Measurements from ENCODE around the gene PCSK5. TPM values are rescaled to one million over a fixed set of nuclear protein-coding genes. Genes with fewer than 3 reads are reported as not detected.

Gene PCSK5
- total RNA-seq, 1 donor from 2014 or later: 1.5 TPM

- intact Hi-C loops (cut with micrococcal nuclease): no loop called here
- Mint-ChIP-seq H3K27me3 (ENCODE audit: low read depth) (no peaks in the 10 kb centered on the region), H3K4me1 (ENCODE audit: low read depth) (no peaks in the 10 kb centered on the region), H3K27ac (no peak overlapping the region), H3K4me3 (ENCODE audit: low read depth) (no peak overlapping the region), H3K36me3 (ENCODE audit: low read depth) (no peaks in the 10 kb centered on the region), H3K9me3 (no peaks in the 10 kb centered on the region)
- no peak for DNase-seq (ENCODE audit: low spot score)
Measured at GRCh38 chr9:76090909-76091308, 200.4 kb downstream of the PCSK5 start.

GRCh38 chr9:76092572-76092971, 202.1 kb downstream of the PCSK5 start:
- H3K27ac Mint-ChIP-seq: no peak overlapping the region

GRCh38 chr9:76095585-76095984, 205.1 kb downstream of the PCSK5 start:
- intact Hi-C loops (cut with micrococcal nuclease): no loop called here
- no peak for DNase-seq (ENCODE audit: low spot score)
- H3K9me3 Mint-ChIP-seq: no peaks in the 10 kb centered on the region
- H3K36me3 Mint-ChIP-seq (ENCODE audit: low read depth): no peaks in the 10 kb centered on the region
- H3K27ac Mint-ChIP-seq: no peak overlapping the region
- H3K4me1 Mint-ChIP-seq (ENCODE audit: low read depth): no peaks in the 10 kb centered on the region
- no peaks in the 10 kb centered on the region for H3K27me3 Mint-ChIP-seq (ENCODE audit: low read depth)
- H3K4me3 Mint-ChIP-seq (ENCODE audit: low read depth): no peak overlapping the region

More at GRCh38 chr9:76092572-76092971, 202.1 kb downstream of the PCSK5 start:
- DNase-seq (ENCODE audit: low spot score): no peak
- Mint-ChIP-seq H3K4me1 (ENCODE audit: low read depth) (no peaks in the 10 kb centered on the region), H3K27me3 (ENCODE audit: low read depth) (no peaks in the 10 kb centered on the region), H3K36me3 (ENCODE audit: low read depth) (no peaks in the 10 kb centered on the region), H3K9me3 (no peaks in the 10 kb centered on the region), H3K4me3 (ENCODE audit: low read depth) (no peak overlapping the region)
- intact Hi-C loops (cut with micrococcal nuclease): no loop called here

GRCh38 chr9:76099516-76099915, 209.0 kb downstream of the PCSK5 start:
- Mint-ChIP-seq H3K27ac (no peak overlapping the region), H3K4me1 (ENCODE audit: low read depth) (peaks cover 7% of the 10 kb centered on the region), H3K36me3 (ENCODE audit: low read depth) (no peaks in the 10 kb centered on the region), H3K9me3 (no peaks in the 10 kb centered on the region), H3K4me3 (ENCODE audit: low read depth) (no peak overlapping the region), H3K27me3 (ENCODE audit: low read depth) (no peaks in the 10 kb centered on the region)
- intact Hi-C loops (cut with micrococcal nuclease): no loop called here
- DNase-seq (ENCODE audit: low spot score): no peak

GRCh38 chr9:76101075-76101474, 210.6 kb downstream of the PCSK5 start:
- Mint-ChIP-seq H3K4me3 (ENCODE audit: low read depth) (no peak overlapping the region), H3K27me3 (ENCODE audit: low read depth) (no peaks in the 10 kb centered on the region), H3K27ac (no peak overlapping the region), H3K36me3 (ENCODE audit: low read depth) (no peaks in the 10 kb centered on the region), H3K4me1 (ENCODE audit: low read depth) (peaks cover 7% of the 10 kb centered on the region), H3K9me3 (no peaks in the 10 kb centered on the region)
- intact Hi-C loops (cut with micrococcal nuclease): no loop called here
- no peak for DNase-seq (ENCODE audit: low spot score)

GRCh38 chr9:76101491-76101890, 211.0 kb downstream of the PCSK5 start:
- no peaks in the 10 kb centered on the region for H3K36me3 Mint-ChIP-seq (ENCODE audit: low read depth)
- intact Hi-C loops (cut with micrococcal nuclease): no loop called here
- DNase-seq (ENCODE audit: low spot score): no peak
- no peak overlapping the region for H3K27ac Mint-ChIP-seq
- H3K27me3 Mint-ChIP-seq (ENCODE audit: low read depth): no peaks in the 10 kb centered on the region
- peaks cover 7% of the 10 kb centered on the region for H3K4me1 Mint-ChIP-seq (ENCODE audit: low read depth)
- no peak overlapping the region for H3K4me3 Mint-ChIP-seq (ENCODE audit: low read depth)
- no peaks in the 10 kb centered on the region for H3K9me3 Mint-ChIP-seq

- Mint-ChIP-seq H3K27ac (no peak overlapping the region), H3K36me3 (ENCODE audit: low read depth) (no peaks in the 10 kb centered on the region), H3K4me1 (ENCODE audit: low read depth) (peaks cover 7% of the 10 kb centered on the region), H3K4me3 (ENCODE audit: low read depth) (no peak overlapping the region), H3K27me3 (ENCODE audit: low read depth) (no peaks in the 10 kb centered on the region), H3K9me3 (no peaks in the 10 kb centered on the region)
- intact Hi-C loops (cut with micrococcal nuclease): no loop called here
- no peak for DNase-seq (ENCODE audit: low spot score)
Measured at GRCh38 chr9:76101947-76102346, 211.5 kb downstream of the PCSK5 start.

- H3K9me3 Mint-ChIP-seq: no peaks in the 10 kb centered on the region
- peaks cover 7% of the 10 kb centered on the region for H3K4me1 Mint-ChIP-seq (ENCODE audit: low read depth)
- intact Hi-C loops (cut with micrococcal nuclease): no loop called here
- H3K4me3 Mint-ChIP-seq (ENCODE audit: low read depth): no peak overlapping the region
- no peak overlapping the region for H3K27ac Mint-ChIP-seq
- no peaks in the 10 kb centered on the region for H3K36me3 Mint-ChIP-seq (ENCODE audit: low read depth)
- H3K27me3 Mint-ChIP-seq (ENCODE audit: low read depth): no peaks in the 10 kb centered on the region
- DNase-seq (ENCODE audit: low spot score): no peak
Measured at GRCh38 chr9:76103531-76104315, 213.2 kb downstream of the PCSK5 start.

GRCh38 chr9:76107482-76107881, 217.0 kb downstream of the PCSK5 start:
- Mint-ChIP-seq H3K36me3 (ENCODE audit: low read depth) (no peaks in the 10 kb centered on the region), H3K9me3 (no peaks in the 10 kb centered on the region), H3K4me3 (ENCODE audit: low read depth) (no peak overlapping the region), H3K4me1 (ENCODE audit: low read depth) (no peaks in the 10 kb centered on the region), H3K27me3 (ENCODE audit: low read depth) (no peaks in the 10 kb centered on the region), H3K27ac (no peak overlapping the region)
- intact Hi-C loops (cut with micrococcal nuclease): no loop called here
- DNase-seq (ENCODE audit: low spot score): no peak

GRCh38 chr9:76109953-76110352, 219.5 kb downstream of the PCSK5 start:
- Mint-ChIP-seq H3K4me3 (ENCODE audit: low read depth) (no peak overlapping the region), H3K27me3 (ENCODE audit: low read depth) (no peaks in the 10 kb centered on the region), H3K4me1 (ENCODE audit: low read depth) (no peaks in the 10 kb centered on the region), H3K9me3 (no peaks in the 10 kb centered on the region), H3K36me3 (ENCODE audit: low read depth) (no peaks in the 10 kb centered on the region), H3K27ac (no peak overlapping the region)
- intact Hi-C loops (cut with micrococcal nuclease): no loop called here
- DNase-seq (ENCODE audit: low spot score): no peak

- Mint-ChIP-seq H3K9me3 (no peaks in the 10 kb centered on the region), H3K36me3 (ENCODE audit: low read depth) (no peaks in the 10 kb centered on the region), H3K27ac (no peak overlapping the region), H3K27me3 (ENCODE audit: low read depth) (no peaks in the 10 kb centered on the region), H3K4me1 (ENCODE audit: low read depth) (peaks cover 2% of the 10 kb centered on the region), H3K4me3 (ENCODE audit: low read depth) (no peak overlapping the region)
- intact Hi-C loops (cut with micrococcal nuclease): no loop called here
- DNase-seq (ENCODE audit: low spot score): no peak
Measured at GRCh38 chr9:76112151-76112550, 221.7 kb downstream of the PCSK5 start.

GRCh38 chr9:76114144-76114543, 223.7 kb downstream of the PCSK5 start:
- Mint-ChIP-seq H3K4me1 (ENCODE audit: low read depth) (peaks cover 2% of the 10 kb centered on the region), H3K36me3 (ENCODE audit: low read depth) (no peaks in the 10 kb centered on the region), H3K9me3 (no peaks in the 10 kb centered on the region), H3K4me3 (ENCODE audit: low read depth) (no peak overlapping the region), H3K27me3 (ENCODE audit: low read depth) (no peaks in the 10 kb centered on the region), H3K27ac (no peak overlapping the region)
- intact Hi-C loops (cut with micrococcal nuclease): no loop called here
- DNase-seq (ENCODE audit: low spot score): no peak

- no peaks in the 10 kb centered on the region for H3K9me3 Mint-ChIP-seq
- H3K27ac Mint-ChIP-seq: no peak overlapping the region
- H3K36me3 Mint-ChIP-seq (ENCODE audit: low read depth): no peaks in the 10 kb centered on the region
- peaks cover 2% of the 10 kb centered on the region for H3K4me1 Mint-ChIP-seq (ENCODE audit: low read depth)
- no peak overlapping the region for H3K4me3 Mint-ChIP-seq (ENCODE audit: low read depth)
- DNase-seq (ENCODE audit: low spot score): no peak
- no peaks in the 10 kb centered on the region for H3K27me3 Mint-ChIP-seq (ENCODE audit: low read depth)
- intact Hi-C loops (cut with micrococcal nuclease): no loop called here
Measured at GRCh38 chr9:76115396-76115795, 224.9 kb downstream of the PCSK5 start.

All from activated T-helper 2 cell treated with anti-CD3 and anti-CD28 coated beads, Interferon-gamma antibody, Interleukin-2, Interleukin-4, amounts not matched to agents 10 μg/mL and 5 μg/mL and 100 μg/mL, durations not matched to agents 14 hours and 24 hours and 36 hours (primary cell).